ENCODE data around the gene FARS2. TPM values are rescaled to one million over a fixed set of nuclear protein-coding genes. Genes with fewer than 3 reads are reported as not detected.

The FARS2 gene
- total and polyA plus RNA-seq, 9 of the 15 experiments (the other 6 are each of a cell fraction or from before 2014, with no cell fraction given), result 16.5 to 62.2 (median 27.0) TPM

- TF ChIP-seq, protein P1, sequence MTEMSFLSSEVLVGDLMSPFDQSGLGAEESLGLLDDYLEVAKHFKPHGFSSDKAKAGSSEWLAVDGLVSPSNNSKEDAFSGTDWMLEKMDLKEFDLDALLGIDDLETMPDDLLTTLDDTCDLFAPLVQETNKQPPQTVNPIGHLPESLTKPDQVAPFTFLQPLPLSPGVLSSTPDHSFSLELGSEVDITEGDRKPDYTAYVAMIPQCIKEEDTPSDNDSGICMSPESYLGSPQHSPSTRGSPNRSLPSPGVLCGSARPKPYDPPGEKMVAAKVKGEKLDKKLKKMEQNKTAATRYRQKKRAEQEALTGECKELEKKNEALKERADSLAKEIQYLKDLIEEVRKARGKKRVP (CRISPR knock-in tag; IDR thresholded peaks at IDR 0.05), result no peak
- TF ChIP-seq GMEB1 (CRISPR knock-in tag; IDR thresholded peaks at IDR 0.05) (no peak), HLTF (IDR thresholded peaks at IDR 0.05) (no peak), ZNF740 (CRISPR knock-in tag; IDR thresholded peaks at IDR 0.05) (no peak), ZNF740 (tag; IDR thresholded peaks at IDR 0.05) (no peak), ARNT (IDR thresholded peaks at IDR 0.05) (no peak; a peak in 1 of 4 replicates), TCF15 (CRISPR knock-in tag; IDR thresholded peaks at IDR 0.05) (no peak), ZNF277 (CRISPR knock-in tag; IDR thresholded peaks at IDR 0.05; ENCODE audit: borderline replicate concordance) (no peak), MTF1 (CRISPR knock-in tag; IDR thresholded peaks at IDR 0.05; ENCODE audit: borderline replicate concordance) (no peak), BRF1 (IDR thresholded peaks at IDR 0.05; ENCODE audit: borderline replicate concordance, extremely low read depth, insufficient read length) (no peak), SIN3A (IDR thresholded peaks at IDR 0.05; ENCODE audit: borderline replicate concordance in 2 of 2, control insufficient read depth in 1 of 2, low read depth in 2 of 2, low read length in 2 of 2) (no peak; a peak in 1 of 4 replicates), CBX3 (IDR thresholded peaks at IDR 0.05; ENCODE audit: borderline replicate concordance in 1 of 2, low read length in 2 of 2) (no peak)
- TF ChIP-seq, protein P2, sequence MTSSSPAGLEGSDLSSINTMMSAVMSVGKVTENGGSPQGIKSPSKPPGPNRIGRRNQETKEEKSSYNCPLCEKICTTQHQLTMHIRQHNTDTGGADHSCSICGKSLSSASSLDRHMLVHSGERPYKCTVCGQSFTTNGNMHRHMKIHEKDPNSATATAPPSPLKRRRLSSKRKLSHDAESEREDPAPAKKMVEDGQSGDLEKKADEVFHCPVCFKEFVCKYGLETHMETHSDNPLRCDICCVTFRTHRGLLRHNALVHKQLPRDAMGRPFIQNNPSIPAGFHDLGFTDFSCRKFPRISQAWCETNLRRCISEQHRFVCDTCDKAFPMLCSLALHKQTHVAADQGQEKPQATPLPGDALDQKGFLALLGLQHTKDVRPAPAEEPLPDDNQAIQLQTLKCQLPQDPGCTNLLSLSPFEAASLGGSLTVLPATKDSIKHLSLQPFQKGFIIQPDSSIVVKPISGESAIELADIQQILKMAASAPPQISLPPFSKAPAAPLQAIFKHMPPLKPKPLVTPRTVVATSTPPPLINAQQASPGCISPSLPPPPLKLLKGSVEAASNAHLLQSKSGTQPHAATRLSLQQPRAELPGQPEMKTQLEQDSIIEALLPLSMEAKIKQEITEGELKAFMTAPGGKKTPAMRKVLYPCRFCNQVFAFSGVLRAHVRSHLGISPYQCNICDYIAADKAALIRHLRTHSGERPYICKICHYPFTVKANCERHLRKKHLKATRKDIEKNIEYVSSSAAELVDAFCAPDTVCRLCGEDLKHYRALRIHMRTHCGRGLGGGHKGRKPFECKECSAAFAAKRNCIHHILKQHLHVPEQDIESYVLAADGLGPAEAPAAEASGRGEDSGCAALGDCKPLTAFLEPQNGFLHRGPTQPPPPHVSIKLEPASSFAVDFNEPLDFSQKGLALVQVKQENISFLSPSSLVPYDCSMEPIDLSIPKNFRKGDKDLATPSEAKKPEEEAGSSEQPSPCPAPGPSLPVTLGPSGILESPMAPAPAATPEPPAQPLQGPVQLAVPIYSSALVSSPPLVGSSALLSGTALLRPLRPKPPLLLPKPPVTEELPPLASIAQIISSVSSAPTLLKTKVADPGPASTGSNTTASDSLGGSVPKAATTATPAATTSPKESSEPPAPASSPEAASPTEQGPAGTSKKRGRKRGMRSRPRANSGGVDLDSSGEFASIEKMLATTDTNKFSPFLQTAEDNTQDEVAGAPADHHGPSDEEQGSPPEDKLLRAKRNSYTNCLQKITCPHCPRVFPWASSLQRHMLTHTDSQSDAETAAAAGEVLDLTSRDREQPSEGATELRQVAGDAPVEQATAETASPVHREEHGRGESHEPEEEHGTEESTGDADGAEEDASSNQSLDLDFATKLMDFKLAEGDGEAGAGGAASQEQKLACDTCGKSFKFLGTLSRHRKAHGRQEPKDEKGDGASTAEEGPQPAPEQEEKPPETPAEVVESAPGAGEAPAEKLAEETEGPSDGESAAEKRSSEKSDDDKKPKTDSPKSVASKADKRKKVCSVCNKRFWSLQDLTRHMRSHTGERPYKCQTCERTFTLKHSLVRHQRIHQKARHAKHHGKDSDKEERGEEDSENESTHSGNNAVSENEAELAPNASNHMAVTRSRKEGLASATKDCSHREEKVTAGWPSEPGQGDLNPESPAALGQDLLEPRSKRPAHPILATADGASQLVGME (CRISPR knock-in tag; IDR thresholded peaks at IDR 0.05), result no peak
Observed at GRCh38 chr6:5270093-5270680, 8.9 kb downstream of the FARS2 start (continued).
